GM12878 (cell line): ENCODE measurements around the gene GPC6. TPM values are rescaled to one million over a fixed set of nuclear protein-coding genes. Genes with fewer than 3 reads are reported as not detected.

ENCODE experiments used
- ATAC-seq: fragments of 200-7000 bp; cut with Tn5 transposase; 3 replicates; pipeline ENCODE4 v1.9.1; 2020; ENCODE audit warnings: mild to moderate bottlenecking, moderate library complexity
- BruUV-seq: library from RNA; stranded (reverse); fragments of 400-500 nt; replicated peaks from 2 replicates; lab custom pipeline; 2021; lab: Mats Ljungman, UMichigan
- CTCF ChIA-PET: fragments of 300-600 bp; sonication (Branson Sonifier 250); formaldehyde crosslinking; extraction: SDS; loops from one replicate; lab custom pipeline; 2021; ENCODE audit warnings: inconsistent platforms; lab: Yijun Ruan, JAX
- POLR2A ChIA-PET: fragments of 350-600 bp; formaldehyde crosslinking; extraction: SDS; loops from one replicate; lab custom pipeline; 2021; ENCODE audit warnings: inconsistent platforms; lab: Charles Lee
- RAD21 ChIA-PET: fragments of 300-600 bp; sonication (Branson Sonifier 250); formaldehyde crosslinking; loops from one replicate; lab custom pipeline; 2023; ENCODE audit warnings: antibody characterized with exemption; ENCODE audit not compliant: unreplicated experiment; lab: Charles Lee
- SMC1A ChIA-PET: fragments of 300-600 bp; sonication (Branson Sonifier 250); formaldehyde crosslinking; loops from one replicate; lab custom pipeline; 2023; ENCODE audit not compliant: unreplicated experiment, uncharacterized antibody; lab: Charles Lee
- DNase-seq: peaks from one replicate; pipeline ENCODE4 v3.0.0-alpha.2; 2011; ENCODE audit warnings: low read depth, low spot score
- FAIRE-seq: peaks from 3 replicates; lab custom pipeline; 2011; peaks lifted over from hg19 to GRCh38; lab: Jason Lieb, UNC
- H2AFZ ChIP-seq: 2 replicates; pipeline ENCODE4 v1.6.0; 2011; ENCODE audit warnings: low read depth, low read length, control low read depth; ENCODE audit not compliant: control insufficient read depth
- H3K27ac ChIP-seq: 2 replicates; pipeline ENCODE4 v1.5.1; 2011; ENCODE audit warnings: control low read depth; ENCODE audit not compliant: control insufficient read depth, insufficient read depth
- H3K27me3 ChIP-seq, 2 experiments: replicated peaks in 1 of 2; 2 replicates each; pipeline versions ENCODE4 v1.6.0 to v1.6.1; 2011; ENCODE audit warnings: low read length in 1 of 2; ENCODE audit not compliant: control insufficient read depth in 2 of 2, insufficient read depth in 2 of 2
- H3K36me3 ChIP-seq, 2 experiments: 2 replicates each; pipeline ENCODE4 v1.5.1; 2011; ENCODE audit warnings: low read length in 1 of 2; ENCODE audit not compliant: control insufficient read depth in 2 of 2, insufficient read depth in 2 of 2
- H3K4me1 ChIP-seq: 2 replicates; pipeline ENCODE4 v1.6.1; 2011; ENCODE audit warnings: mild to moderate bottlenecking, low read length, moderate library complexity, mixed read lengths; ENCODE audit not compliant: control insufficient read depth, insufficient read depth
- H3K4me2 ChIP-seq: 2 replicates; pipeline ENCODE4 v1.6.0; 2011; ENCODE audit warnings: control low read depth; ENCODE audit not compliant: control insufficient read depth, insufficient read depth
- H3K4me3 ChIP-seq: fragments of 200-600 bp; sonication (generic); 2 replicates; pipeline ENCODE4 v1.5.1; 2016
- H3K79me2 ChIP-seq: 2 replicates; pipeline ENCODE4 v1.6.0; 2011; ENCODE audit warnings: low read length; ENCODE audit not compliant: control insufficient read depth, insufficient read depth
- H3K9ac ChIP-seq: 2 replicates; pipeline ENCODE4 v1.8.0; 2011; ENCODE audit warnings: low read length, control low read depth, mixed read lengths; ENCODE audit not compliant: control insufficient read depth, insufficient read depth
- H3K9me3 ChIP-seq: replicated peaks from 3 replicates; pipeline ENCODE4 v1.5.1; 2011; ENCODE audit warnings: mild to moderate bottlenecking, low read length; ENCODE audit not compliant: control insufficient read depth, insufficient read depth
- H4K20me1 ChIP-seq: 2 replicates; pipeline ENCODE4 v1.6.0; 2011; ENCODE audit not compliant: control insufficient read depth, insufficient read depth
- BCLAF1 ChIP-seq: fragments of 450-650 bp; IDR thresholded peaks from 2 replicates; pipeline ENCODE4 v1.6.1; 2017; ENCODE audit warnings: antibody characterized with exemption, mild to moderate bottlenecking, moderate library complexity
- BHLHE40 ChIP-seq, 2 experiments: fragments of 450-650 bp in 1 of 2; IDR thresholded peaks; 2 replicates each; pipeline ENCODE4 v1.6.1; 2011 to 2017; ENCODE audit warnings: low read depth in 2 of 2, borderline replicate concordance in 1 of 2, improper control_type of control experiment in 1 of 2, low read length in 1 of 2, mild to moderate bottlenecking in 1 of 2
- CBX5 ChIP-seq: sonication (generic); IDR thresholded peaks from 2 replicates; pipeline ENCODE4 v1.6.1; 2016; ENCODE audit warnings: low read depth, moderate library complexity, mild to moderate bottlenecking, inconsistent platforms
- CREB1 ChIP-seq: IDR thresholded peaks from 2 replicates; pipeline ENCODE4 v1.6.1; 2012; ENCODE audit warnings: low read depth, mild to moderate bottlenecking, inconsistent platforms
- HDAC2 ChIP-seq: fragments of 200-600 bp; sonication (generic); IDR thresholded peaks from 2 replicates; pipeline ENCODE4 v1.6.1; 2017
- NFYB ChIP-seq: IDR thresholded peaks from 2 replicates; pipeline ENCODE4 v1.6.1; 2011; ENCODE audit warnings: low read depth, mild to moderate bottlenecking, low read length, improper control_type of control experiment, moderate library complexity; ENCODE audit not compliant: insufficient read depth
- PBX3 ChIP-seq: IDR thresholded peaks from 2 replicates; pipeline ENCODE4 v1.6.1; 2011; ENCODE audit warnings: mild to moderate bottlenecking, low read depth, low read length, moderate library complexity; ENCODE audit not compliant: insufficient replicate concordance
- PML ChIP-seq: IDR thresholded peaks from 2 replicates; pipeline ENCODE4 v1.6.1; 2012; ENCODE audit warnings: low read length, inconsistent platforms
- SIN3A ChIP-seq: IDR thresholded peaks from 2 replicates; pipeline ENCODE4 v1.6.1; 2012; ENCODE audit warnings: low read depth, low read length, improper control_type of control experiment
- SREBF1 ChIP-seq: IDR thresholded peaks from 2 replicates; pipeline ENCODE4 v1.6.1; 2012; ENCODE audit warnings: mild to moderate bottlenecking, low read length
- ZBTB11 ChIP-seq: fragments of 450-650 bp; formaldehyde crosslinking; IDR thresholded peaks from 2 replicates; pipeline ENCODE4 v1.5.0; 2022; ENCODE audit warnings: mild to moderate bottlenecking, missing genetic modification characterization
- ZNF592 ChIP-seq: fragments of 450-650 bp; IDR thresholded peaks from 2 replicates; pipeline ENCODE4 v1.6.1; 2017; ENCODE audit warnings: mild to moderate bottlenecking, moderate library complexity
- WGBS: methylation state at CpG from one replicate; pipeline ENCODE4 v1.1.6; 2016; ENCODE audit warnings: low lambda C conversion rate; ENCODE audit not compliant: insufficient replicate concordance, insufficient coverage; ENCODE audit errors: missing lambda C conversion rate; 5-methylcytosine and 5-hydroxymethylcytosine counted together
- in situ Hi-C: fragments of 300-500 bp; cut with MboI; formaldehyde crosslinking; loops from 9 replicates; pipeline ENCODE4 v1.14.3; 2018; ENCODE audit warnings: mixed read lengths
- intact Hi-C: fragments of 100-400 bp; cut with micrococcal nuclease; formaldehyde crosslinking; loops from one replicate; pipeline ENCODE4 v1.14.2; 2022; ENCODE audit not compliant: unreplicated experiment
- polyA plus RNA-seq, 11 experiments: library from polyadenylated mRNA; depleted of rRNA in 4 of 11; unstranded in 6 of 11; stranded (reverse) in 5 of 11; fragments of >200 nt; fragmentation: Nextera tagmentation in 4 of 11; fragmentation: Illumina TruSeq in 1 of 11; extraction: Ambion mirVana in 4 of 11; extraction: Trizol in 1 of 11; gene quantifications; 1 replicate in 1 of 11; 2 replicates in 10 of 11; pipeline versions ENCODE4 v1.2.1 to v1.2.3, GENCODE V29; 2011 to 2016; ENCODE audit warnings: inconsistent platforms in 2 of 11, missing spikeins in 2 of 11, low read depth in 1 of 11
- total RNA-seq, 4 experiments: library from RNA; depleted of rRNA in 3 of 4; stranded (reverse); fragments of >200 nt in 3 of 4; fragmentation: Illumina TruSeq in 1 of 4; extraction: Trizol in 1 of 4; gene quantifications; 2 replicates each; pipeline versions ENCODE4 v1.2.1 to v1.2.3, GENCODE V29; 2013 to 2021

GPC6 gene
- total and polyA plus RNA-seq, 10 of the 15 experiments (the other 5 are each of a cell fraction or from before 2014, with no cell fraction given) = 0.03 to 0.04 (median 0.03) TPM; not detected in 7

- Histone ChIP-seq H3K4me2 (no peak overlapping the region), H3K4me1 (no peaks in the 10 kb centered on the region), H3K79me2 (no peaks in the 10 kb centered on the region), H3K9ac (no peak overlapping the region), H3K27me3 (no peaks in the 10 kb centered on the region), H3K36me3 (no peaks in the 10 kb centered on the region), H4K20me1 (no peaks in the 10 kb centered on the region), H3K9me3 (no peaks in the 10 kb centered on the region; the same call in 2 of the 3 replicates), H3K4me3 (no peak overlapping the region), H2AFZ (no peak overlapping the region), H3K27ac (no peak overlapping the region)
- ATAC-seq (no peak), FAIRE-seq (no peak), DNase-seq (no peak)
- intact Hi-C loops (no loop called here), in situ Hi-C loops (no loop called here)
- 28% methylated on average over 1 of the region's 1 CpG for WGBS
- SMC1A ChIA-PET = no interaction called here
- CTCF ChIA-PET = no interaction called here
- BruUV-seq = no TSS peak
- POLR2A ChIA-PET = no interaction called here
- RAD21 ChIA-PET = no interaction called here
- TF ChIP-seq SIN3A (no peak), ZBTB11 (CRISPR knock-in tag) (no peak), CBX5 (no peak), SREBF1 (no peak), BCLAF1 (no peak), ZNF592 (no peak), PBX3 (no peak), BHLHE40 (IDR thresholded peaks at IDR 0.05; ENCODE audit: borderline replicate concordance in 1 of 2, low read depth in 2 of 2, low read length in 1 of 2) (no peak), CREB1 (no peak), NFYB (no peak), HDAC2 (no peak), PML (no peak)
Observed at GRCh38 chr13:93224535-93224934, 2.1 kb upstream of the GPC6 start.
